K562 (cell line): Measurements from ENCODE around the gene DSP. TPM values are rescaled to one million over a fixed set of nuclear protein-coding genes. Genes with fewer than 3 reads are reported as not detected.

Source experiments
- ATAC-seq: fragments of 200-7000 bp; cut with Tn5 transposase; 3 replicates; pipeline ENCODE4 v1.9.1; 2020; ENCODE audit warnings: moderate library complexity
- BruUV-seq: library from RNA; stranded (reverse); fragments of 400-500 nt; replicated peaks from 2 replicates; lab custom pipeline; 2021; lab: Mats Ljungman, UMichigan
- CTCF ChIA-PET: fragments of 300-600 bp; formaldehyde crosslinking; extraction: SDS; loops from one replicate; lab custom pipeline; 2021; ENCODE audit warnings: low intra/inter-chr PET ratio; lab: Yijun Ruan, JAX
- POLR2A ChIA-PET: fragments of 300-600, 350-650 bp; sonication (Branson Sonifier 250); formaldehyde crosslinking; extraction: SDS; loops from one replicate; lab custom pipeline; 2021; ENCODE audit warnings: antibody characterized with exemption, inconsistent platforms; lab: Yijun Ruan, JAX
- DNase-seq, 4 experiments: peaks; one replicate each; pipeline versions ENCODE4 v3.0.0 to v3.0.0-alpha.2; 2011 to 2018; ENCODE audit warnings: low spot score in 3 of 4, mixed read lengths in 3 of 4; ENCODE audit errors: extremely low read depth in 1 of 4
- FAIRE-seq: peaks from 2 replicates; lab custom pipeline; 2011; peaks lifted over from hg19 to GRCh38; lab: Jason Lieb, UNC
- H2AFZ ChIP-seq: 2 replicates; pipeline ENCODE4 v1.6.0; 2011; ENCODE audit warnings: low read depth, low read length, control low read depth, inconsistent platforms
- H3K27ac ChIP-seq: fragments of 200-600 bp; 3 replicates; pipeline ENCODE4 v1.8.0; 2011; ENCODE audit warnings: low read depth, mild to moderate bottlenecking, control low read depth, inconsistent platforms, low read length, moderate library complexity, mixed read lengths; ENCODE audit errors: extremely low read depth
- H3K27me3 ChIP-seq, 2 experiments: fragments of 300-600 bp in 1 of 2; 2 replicates in 1 of 2; 3 replicates in 1 of 2; pipeline versions ENCODE4 v1.6.0 to v1.8.0; 2011; ENCODE audit warnings: inconsistent platforms in 2 of 2, low read length in 2 of 2, mild to moderate bottlenecking in 1 of 2, mixed read lengths in 1 of 2, moderate library complexity in 1 of 2; ENCODE audit not compliant: control insufficient read depth in 2 of 2, insufficient read depth in 2 of 2
- H3K36me3 ChIP-seq: fragments of 300-600 bp; 3 replicates; pipeline ENCODE4 v1.8.0; 2011; ENCODE audit warnings: mild to moderate bottlenecking, low read length, inconsistent platforms; ENCODE audit not compliant: control insufficient read depth, insufficient read depth
- H3K4me1 ChIP-seq, 2 experiments: fragments of 200-600 bp in 1 of 2; replicated peaks in 1 of 2; 2 replicates in 1 of 2; 3 replicates in 1 of 2; pipeline versions ENCODE4 v1.5.1 to v1.8.0; 2011; ENCODE audit warnings: inconsistent platforms in 2 of 2, low read length in 2 of 2, mild to moderate bottlenecking in 1 of 2, mixed read lengths in 1 of 2, moderate library complexity in 1 of 2; ENCODE audit not compliant: control insufficient read depth in 2 of 2, insufficient read depth in 2 of 2
- H3K4me2 ChIP-seq: 2 replicates; pipeline ENCODE4 v1.6.1; 2011; ENCODE audit warnings: low read length, control low read depth, inconsistent platforms, mixed read lengths; ENCODE audit not compliant: insufficient read depth
- H3K4me3 ChIP-seq: fragments of 200-600 bp; sonication (generic), shearing (Covaris generic); 2 replicates; pipeline ENCODE4 v1.5.1; 2016; ENCODE audit warnings: control low read depth, inconsistent platforms
- H3K79me2 ChIP-seq: fragments of 200-600 bp; 3 replicates; pipeline ENCODE4 v1.8.0; 2011; ENCODE audit warnings: low read length, inconsistent platforms; ENCODE audit not compliant: control insufficient read depth, insufficient read depth
- H3K9ac ChIP-seq, 2 experiments: 2 replicates each; pipeline versions ENCODE4 v1.6.0 to v1.6.1; 2011; ENCODE audit warnings: low read depth in 2 of 2, low read length in 2 of 2, control low read depth in 1 of 2, inconsistent platforms in 1 of 2, mild to moderate bottlenecking in 1 of 2, mixed read lengths in 1 of 2; ENCODE audit not compliant: insufficient read depth in 1 of 2
- H3K9me1 ChIP-seq: one replicate; pipeline ENCODE4 v1.6.0; 2011; ENCODE audit warnings: inconsistent platforms, mild to moderate bottlenecking, low read length, moderate library complexity; ENCODE audit not compliant: control insufficient read depth, insufficient read depth
- H3K9me3 ChIP-seq: replicated peaks from 2 replicates; pipeline ENCODE4 v1.5.1; 2011; ENCODE audit warnings: low read depth, low read length, inconsistent platforms; ENCODE audit not compliant: control insufficient read depth, insufficient read depth
- H4K20me1 ChIP-seq: replicated peaks from 2 replicates; pipeline ENCODE4 v1.6.1; 2011; ENCODE audit warnings: low read length, inconsistent platforms, mixed read lengths; ENCODE audit not compliant: control insufficient read depth, insufficient read depth
- CBX8 ChIP-seq: fragments of 200-600 bp; sonication (generic); IDR thresholded peaks from 2 replicates; pipeline ENCODE4 v1.6.1; 2012; ENCODE audit warnings: borderline replicate concordance, mixed run types, low read depth, mild to moderate bottlenecking, moderate library complexity, mixed read lengths, low read length, control low read depth, inconsistent platforms; ENCODE audit not compliant: poor library complexity, severe bottlenecking; ENCODE audit errors: extremely low read depth
- ELK1 ChIP-seq: sonication (generic); formaldehyde crosslinking; IDR thresholded peaks from 2 replicates; pipeline ENCODE4 v1.8.1; 2022; ENCODE audit warnings: missing genetic modification reagents
- HNRNPUL1 ChIP-seq: fragments of 200-400 bp; formaldehyde crosslinking; IDR thresholded peaks from 2 replicates; pipeline ENCODE4 v1.6.1; 2017; ENCODE audit warnings: low read length
- RNF2 ChIP-seq: sonication (generic); IDR thresholded peaks from 2 replicates; pipeline ENCODE4 v1.6.1; 2016
- TAF7 ChIP-seq: fragments of 450-650 bp; IDR thresholded peaks from 2 replicates; pipeline ENCODE4 v1.6.1; 2016; ENCODE audit warnings: missing genetic modification characterization, missing compliant biosample characterization
- ZBTB8A ChIP-seq: fragments of 450-650 bp; IDR thresholded peaks from 2 replicates; pipeline ENCODE4 v1.6.1; 2018; ENCODE audit warnings: mild to moderate bottlenecking, moderate library complexity; ENCODE audit not compliant: partially characterized antibody
- ZNF444 ChIP-seq: fragments of 250-450 bp; sonication (Bioruptor Pico); IDR thresholded peaks from 2 replicates; pipeline ENCODE4 v1.4.0; 2020; ENCODE audit warnings: mild to moderate bottlenecking, moderate library complexity
- WGBS: fragments of 100-300 bp; shearing (Covaris generic); methylation state at CpG from one replicate; pipeline ENCODE4 v1.1.6; 2016; ENCODE audit warnings: low coverage, mixed read lengths; ENCODE audit not compliant: insufficient coverage; ENCODE audit errors: missing lambda C conversion rate; 5-methylcytosine and 5-hydroxymethylcytosine counted together
- in situ Hi-C: fragments of 300-500 bp; cut with MboI; formaldehyde crosslinking; loops from 4 replicates; pipeline ENCODE4 v1.15.0; 2018; ENCODE audit warnings: inconsistent platforms, mixed read lengths
- intact Hi-C: fragments of 100-400 bp; cut with micrococcal nuclease; formaldehyde crosslinking; loops from 2 replicates; pipeline ENCODE4 v1.14.2; 2022
- polyA plus RNA-seq, 8 experiments: library from polyadenylated mRNA; depleted of rRNA in 4 of 8; stranded (reverse) in 5 of 8; unstranded in 3 of 8; fragments of >200 nt; fragmentation: Nextera tagmentation in 2 of 8; fragmentation: Illumina TruSeq in 1 of 8; extraction: Ambion mirVana in 2 of 8; extraction: Trizol in 1 of 8; gene quantifications; 2 replicates each; pipeline versions ENCODE4 v1.2.1 to v1.2.3, GENCODE V29; 2011 to 2014; ENCODE audit warnings: inconsistent platforms in 1 of 8, missing spikeins in 1 of 8
- total RNA-seq, 7 experiments: library from RNA; depleted of rRNA in 6 of 7; stranded (reverse); fragments of >200 nt in 6 of 7; fragmentation: Illumina TruSeq in 2 of 7; extraction: Trizol in 2 of 7; gene quantifications; 2 replicates each; pipeline versions ENCODE4 v1.2.1 to v1.2.3, GENCODE V29; 2011 to 2021; ENCODE audit warnings: low replicate concordance in 1 of 7

Gene DSP
- total and polyA plus RNA-seq, 9 of the 15 experiments (the other 6 are each of a cell fraction or from before 2014, with no cell fraction given): under 0.01 to 0.24 (median 0.03) TPM; not detected in 2

- intact Hi-C loops: no loop called here
- ChIA-PET CTCF (no interaction called here), POLR2A (interaction anchor here (0.8 kb wide), 1 partner anchor 24 kb away, joined by 3 read pairs; no protein-coding TSS in a partner anchor)
- H3K27me3 ChIP-seq: peaks cover 45 to 71% of the 10 kb centered on the region in 2 experiments
- ATAC-seq (no peak), DNase-seq (no peak), FAIRE-seq (peak; percentile 40)
- no peaks in the 10 kb centered on the region for H3K9me1 ChIP-seq
- TF ChIP-seq ELK1 (CRISPR knock-in tag) (no peak), TAF7 (no peak), ZNF444 (no peak), CBX8 (peak; percentile 92), HNRNPUL1 (no peak), ZBTB8A (no peak), RNF2 (peak; percentile 28; the same call in 1 of the 2 replicates)
- H4K20me1 ChIP-seq: no peaks in the 10 kb centered on the region
- WGBS: under 1% methylated on average over 9 of the region's 9 CpGs
- H3K27ac ChIP-seq: no peak overlapping the region
- no peak overlapping the region for H3K4me3 ChIP-seq
- H2AFZ ChIP-seq: no peak overlapping the region
- no peaks in the 10 kb centered on the region for H3K79me2 ChIP-seq
- H3K4me1 ChIP-seq: no peaks in the 10 kb centered on the region
- H3K9me3 ChIP-seq: no peaks in the 10 kb centered on the region
- no peak overlapping the region for H3K4me2 ChIP-seq
- H3K9ac ChIP-seq: no peak overlapping the region
- no TSS peak for BruUV-seq
- in situ Hi-C loops: no loop called here
- H3K36me3 ChIP-seq: no peaks in the 10 kb centered on the region
Measured at GRCh38 chr6:7572213-7572943, 30.9 kb downstream of the DSP start.
